DMS114 treated with DMSO at 0.1 percent for 48 hours (cell line): Measurements from ENCODE around the gene MEI4.
"Not testable (repeated sequence)": the region's sequence is repeated elsewhere in the genome, so short reads cannot be mapped to it uniquely, and the experiment has no call there.

ENCODE experiments used
- DNase-seq: peaks from one replicate; lab custom pipeline; 2025; ENCODE audit not compliant: unreplicated experiment; lab: John Stamatoyannopoulos, UW

The MEI4 gene

GRCh38 chr6:77678048-77678447 lies 25.2 kb downstream of the MEI4 start:
- no peak for DNase-seq

DNA sequence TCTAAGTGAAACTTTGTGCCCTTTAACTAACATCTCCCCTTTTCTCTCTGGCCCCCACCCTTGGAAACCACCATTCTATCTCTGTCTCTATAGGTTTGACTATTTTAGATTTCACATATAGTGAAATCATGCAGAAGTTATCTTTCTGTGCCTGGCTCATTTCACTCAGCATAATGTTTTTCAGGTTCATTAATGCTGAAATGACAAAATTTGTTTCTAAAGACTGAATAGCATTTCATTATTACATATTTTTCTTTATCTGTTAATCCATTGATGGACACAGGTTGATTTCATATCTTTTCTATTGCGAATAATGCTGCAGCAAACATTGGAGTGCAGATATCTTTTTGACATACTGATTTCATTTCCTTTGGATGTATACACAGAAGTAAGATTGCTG lies 30.7 kb downstream of the MEI4 start:
- no peak for DNase-seq

DNA sequence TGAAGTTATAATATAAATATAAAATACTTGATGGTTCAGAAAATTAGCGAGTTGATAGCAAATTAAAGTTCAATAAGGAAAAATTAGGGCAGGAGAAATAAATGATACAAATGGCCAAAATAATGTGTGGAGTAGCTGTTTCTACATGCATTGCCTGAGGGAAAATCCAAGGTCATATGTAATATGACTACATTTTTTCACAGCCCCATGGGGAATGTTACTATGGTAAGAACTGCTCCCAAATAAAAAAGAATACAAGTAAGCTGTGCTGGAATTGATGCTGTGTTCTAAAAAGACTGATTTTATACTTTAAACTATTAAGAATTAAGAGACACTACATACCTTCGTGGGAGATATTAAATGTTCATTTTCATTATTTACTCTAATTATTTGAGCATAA lies 34.1 kb downstream of the MEI4 start:
- no peak for DNase-seq

DNA sequence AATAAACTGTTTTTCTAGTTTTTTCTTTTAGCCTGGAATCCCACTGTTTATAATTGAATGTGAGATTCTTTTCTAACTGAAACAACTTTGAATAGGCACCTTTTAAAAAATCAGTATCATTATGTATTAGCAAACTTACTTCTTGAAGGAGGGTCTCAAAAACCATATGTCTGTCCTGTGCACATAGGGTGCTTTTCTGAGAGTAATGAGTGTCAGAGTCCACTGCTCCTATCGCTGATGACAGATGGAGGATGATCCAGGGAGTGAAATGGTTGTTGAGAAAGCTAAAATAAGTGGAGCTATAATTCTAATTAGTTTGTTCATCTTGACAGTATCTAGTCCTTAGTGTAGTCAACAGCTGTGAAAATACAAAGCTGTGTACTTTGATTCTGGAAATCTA lies 35.8 kb downstream of the MEI4 start:
- no peak for DNase-seq

GRCh38 chr6:77700095-77700494 lies 47.3 kb downstream of the MEI4 start:
- not testable (repeated sequence) for DNase-seq

DNA sequence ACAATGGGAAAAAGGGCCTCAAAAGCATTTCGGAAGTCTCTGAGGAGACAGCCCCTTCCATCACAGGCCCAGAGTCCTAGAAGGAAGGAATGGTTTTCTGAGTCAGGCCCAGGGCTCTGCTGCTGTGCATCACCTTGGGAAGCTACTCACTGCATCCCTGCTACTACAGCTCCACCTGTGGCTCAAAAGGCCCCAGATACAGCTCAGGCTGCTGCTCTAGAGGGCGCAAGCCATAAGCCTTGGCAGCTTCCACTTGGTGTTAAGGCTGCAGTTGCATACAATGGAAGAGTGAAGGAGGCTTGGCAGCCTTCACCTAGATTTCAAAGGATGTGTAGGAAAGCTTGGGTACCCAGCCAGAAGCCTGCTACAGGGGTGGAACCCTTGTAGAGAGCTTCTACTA lies 54.8 kb downstream of the MEI4 start:
- no peak for DNase-seq

- no peak for DNase-seq
Observed at GRCh38 chr6:77715588-77715987, 62.7 kb downstream of the MEI4 start.

GRCh38 chr6:77716311-77716710 lies 63.5 kb downstream of the MEI4 start:
- DNase-seq = no peak

GRCh38 chr6:77736010-77736409 lies 83.2 kb downstream of the MEI4 start:
- DNase-seq = not testable (repeated sequence)

DNA sequence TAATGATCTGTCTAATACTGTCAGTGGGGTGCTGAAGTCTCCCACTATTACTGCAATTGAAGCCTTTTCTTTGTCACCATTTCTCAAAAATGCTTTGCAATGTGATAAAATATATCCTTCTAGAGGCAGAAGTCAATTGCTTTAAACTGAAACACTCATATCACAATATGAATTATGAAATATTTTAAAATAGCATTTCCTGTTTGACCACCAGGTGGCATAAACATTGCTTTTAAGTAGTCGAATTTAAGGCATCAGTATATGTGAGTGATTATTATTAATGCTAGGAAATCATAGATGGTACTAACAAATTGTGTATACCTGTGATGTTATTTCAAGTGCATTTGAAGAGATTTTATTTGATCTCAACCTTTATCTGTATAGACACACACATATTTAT lies 87.5 kb downstream of the MEI4 start:
- no peak for DNase-seq

DNA sequence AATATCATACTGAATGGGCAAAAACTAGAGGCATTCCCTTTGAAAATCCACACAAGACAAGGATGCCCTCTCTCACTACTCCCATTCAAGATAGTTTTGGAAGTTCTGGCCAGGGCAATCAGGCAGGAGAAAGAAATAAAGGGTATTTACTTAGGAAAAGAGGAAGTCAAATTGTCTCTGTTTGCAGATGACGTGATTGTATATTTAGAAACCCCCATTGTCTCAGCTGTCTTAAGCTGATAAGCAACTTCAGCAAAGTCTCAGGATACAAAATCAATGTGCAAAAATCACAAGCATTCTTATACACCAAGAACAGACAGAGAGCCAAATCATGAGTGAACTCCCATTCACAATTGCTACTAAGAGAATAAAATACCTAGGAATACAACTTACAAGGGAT lies 99.3 kb downstream of the MEI4 start:
- not testable (repeated sequence) for DNase-seq

DNA sequence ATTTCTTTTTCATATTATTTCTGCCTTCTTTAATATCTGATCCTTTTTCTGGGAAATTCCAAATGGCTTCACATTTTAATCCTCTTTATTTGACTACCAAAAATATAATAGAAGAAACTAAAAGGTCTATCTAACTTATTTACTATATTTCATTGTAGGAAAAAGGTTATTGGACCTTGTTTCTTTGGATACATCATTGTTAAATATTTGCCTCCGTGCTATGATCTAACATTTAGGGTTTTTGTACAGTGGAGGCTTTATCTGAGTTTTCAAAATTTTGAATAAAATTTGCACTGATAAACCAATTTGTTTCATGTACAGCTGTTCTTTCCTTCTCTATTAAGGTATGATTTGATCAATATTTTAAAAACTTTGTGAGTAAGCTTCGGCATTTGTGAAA lies 109.5 kb downstream of the MEI4 start:
- no peak for DNase-seq

- DNase-seq = no peak
Observed at GRCh38 chr6:77763124-77763523, 110.3 kb downstream of the MEI4 start.

DNA sequence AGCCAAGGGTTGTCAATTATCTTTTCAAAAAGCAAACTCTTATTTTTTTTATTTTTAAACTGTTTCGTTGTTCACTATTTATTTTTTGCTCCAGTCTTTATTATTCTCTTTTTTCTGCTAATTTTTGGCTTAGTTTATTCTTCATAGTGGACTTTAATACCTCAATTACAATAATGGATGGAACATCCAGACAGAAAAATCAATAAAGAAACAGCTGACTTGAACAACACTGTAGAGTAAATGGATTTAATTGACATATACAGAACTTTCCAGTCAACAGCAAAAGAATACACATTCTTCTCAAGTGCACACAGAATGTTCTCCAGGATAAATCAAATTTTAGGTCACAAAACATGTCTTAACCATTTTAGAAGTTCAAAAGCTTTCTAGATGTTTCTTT lies 111.5 kb downstream of the MEI4 start:
- no peak for DNase-seq

DNA sequence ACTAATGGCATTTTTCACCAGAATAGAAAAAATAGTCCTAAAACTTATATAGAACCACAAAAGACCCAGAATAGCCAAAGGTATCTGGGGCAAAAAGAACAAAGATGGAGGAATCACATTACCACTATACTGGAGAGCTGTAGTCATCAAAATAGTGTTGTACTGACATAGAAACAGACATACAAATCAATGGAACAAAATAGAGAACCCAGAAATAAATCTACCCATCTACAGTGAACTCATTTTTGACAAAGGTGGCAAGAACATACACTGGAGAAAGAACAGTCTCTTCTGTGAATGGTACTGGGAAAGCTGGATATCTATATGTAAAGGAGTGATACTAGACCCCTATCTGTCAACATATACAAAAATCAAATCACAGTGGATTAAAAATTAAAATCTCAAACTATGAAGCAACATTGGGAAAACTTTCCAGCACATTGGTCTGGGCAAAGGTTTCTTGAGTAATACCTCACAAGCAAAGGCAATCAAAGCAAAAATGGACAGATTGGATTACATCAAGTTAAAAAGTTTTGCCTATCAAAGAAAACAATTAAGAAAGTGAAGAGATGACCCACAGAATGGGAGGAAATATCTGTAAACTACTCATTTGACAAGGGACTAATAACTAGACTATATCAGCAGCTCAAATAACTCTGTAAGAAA lies 120.5 kb downstream of the MEI4 start:
- no peak for DNase-seq

GRCh38 chr6:77774457-77774856 lies 121.6 kb downstream of the MEI4 start:
- DNase-seq = no peak

DNA sequence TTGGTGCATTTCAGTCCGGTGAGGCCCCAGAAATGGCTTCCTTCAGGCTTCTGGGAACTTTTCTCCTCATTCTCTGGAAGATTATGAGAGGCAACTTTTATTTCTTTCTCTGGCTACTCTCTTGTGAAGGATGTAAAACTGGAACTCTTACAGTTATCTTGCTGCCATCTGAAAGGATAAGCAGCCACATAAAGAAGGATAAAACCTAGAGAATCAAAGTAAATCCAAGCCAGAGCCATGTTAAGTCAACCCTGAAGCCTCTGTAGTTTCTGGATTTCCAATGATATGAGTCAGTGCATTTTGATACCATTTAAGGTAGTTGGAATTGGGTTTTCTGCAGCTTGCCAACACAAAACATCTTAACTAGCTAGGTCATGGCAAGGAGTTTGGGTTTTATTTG lies 123.6 kb downstream of the MEI4 start:
- no peak for DNase-seq

DNA sequence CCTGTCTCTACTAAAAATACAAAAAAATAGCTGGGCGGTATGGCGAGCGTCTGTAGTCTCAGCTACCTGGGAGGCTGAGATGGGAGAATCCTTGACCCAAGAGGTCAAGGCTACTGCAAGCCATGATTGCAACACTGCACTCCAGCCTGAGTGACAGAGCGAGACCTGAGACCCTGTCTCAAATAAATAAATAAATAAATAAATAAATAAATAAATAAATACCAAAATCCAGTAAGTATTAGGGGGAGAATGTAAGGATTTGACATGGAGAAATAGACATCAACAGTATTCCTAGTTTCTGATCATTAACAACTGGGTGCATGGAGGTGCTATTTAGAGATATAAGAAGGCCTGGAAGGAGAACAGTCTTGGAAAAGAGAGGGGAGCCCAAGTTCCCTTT lies 125.7 kb downstream of the MEI4 start:
- no peak for DNase-seq

- no peak for DNase-seq
Observed at GRCh38 chr6:77786935-77787629, 134.2 kb downstream of the MEI4 start.

DNA sequence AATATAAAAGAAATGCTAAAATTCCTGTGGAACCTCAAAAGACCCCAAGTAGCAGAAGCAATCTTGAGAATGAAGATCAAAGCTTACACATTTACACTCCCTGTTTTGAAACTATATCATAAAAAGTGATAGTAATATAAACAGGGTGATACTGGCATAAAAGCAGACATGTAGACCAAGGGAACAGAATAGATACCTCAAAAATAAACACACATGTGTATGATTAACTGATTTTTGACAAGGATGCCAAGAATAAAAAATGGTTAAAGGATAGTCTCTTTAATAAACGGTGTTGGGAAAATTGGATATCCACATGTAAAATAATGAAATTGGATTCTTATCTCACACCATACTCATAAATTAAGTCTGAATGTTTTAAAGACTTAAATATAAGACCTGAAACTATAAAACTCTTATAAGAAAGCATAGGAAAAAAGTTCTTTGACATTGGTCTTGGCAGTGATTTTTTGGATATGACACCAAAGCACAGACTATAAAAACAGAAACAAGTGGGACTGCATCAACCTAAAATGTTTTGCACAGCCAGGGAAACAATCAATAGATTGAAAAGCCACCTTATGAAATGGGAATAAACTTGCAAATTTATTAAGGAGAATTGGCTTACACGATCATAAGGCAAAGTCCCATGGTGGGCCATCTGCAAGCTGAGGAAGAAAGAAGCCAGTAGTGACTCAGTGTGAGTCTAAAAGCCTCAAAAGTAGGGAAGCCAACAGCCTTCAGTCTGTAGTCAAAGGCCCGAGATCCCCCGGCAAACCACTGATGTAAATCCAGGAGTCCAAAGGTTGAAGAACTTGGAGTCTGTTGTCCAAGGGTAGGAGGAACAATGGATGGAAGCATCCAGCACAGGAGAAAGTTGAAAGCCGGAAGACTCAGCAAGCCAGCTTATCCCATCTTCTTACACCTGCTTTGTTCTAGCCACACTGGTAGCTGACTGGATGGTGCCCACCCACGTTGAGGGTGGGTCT lies 144.3 kb downstream of the MEI4 start:
- DNase-seq = no peak

DNA sequence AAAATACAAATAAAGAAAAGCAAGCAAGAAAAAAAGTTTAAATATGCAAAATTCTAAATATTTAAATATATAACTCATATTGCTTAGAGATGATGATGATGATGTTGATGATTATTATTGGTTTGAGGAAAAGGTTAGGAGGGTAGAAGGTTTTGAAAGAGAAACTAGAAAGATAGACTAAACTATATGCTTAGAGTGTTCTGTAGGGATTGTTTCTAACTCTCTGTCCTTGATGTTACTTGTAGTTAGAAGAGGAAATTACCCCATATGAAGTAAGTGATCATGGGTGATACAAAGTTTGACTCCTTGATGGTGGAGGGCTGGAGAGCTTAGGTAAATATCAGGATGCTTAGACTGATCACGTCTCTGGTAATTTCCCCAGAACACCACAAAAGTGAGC lies 159.5 kb downstream of the MEI4 start:
- DNase-seq = no peak

DNA sequence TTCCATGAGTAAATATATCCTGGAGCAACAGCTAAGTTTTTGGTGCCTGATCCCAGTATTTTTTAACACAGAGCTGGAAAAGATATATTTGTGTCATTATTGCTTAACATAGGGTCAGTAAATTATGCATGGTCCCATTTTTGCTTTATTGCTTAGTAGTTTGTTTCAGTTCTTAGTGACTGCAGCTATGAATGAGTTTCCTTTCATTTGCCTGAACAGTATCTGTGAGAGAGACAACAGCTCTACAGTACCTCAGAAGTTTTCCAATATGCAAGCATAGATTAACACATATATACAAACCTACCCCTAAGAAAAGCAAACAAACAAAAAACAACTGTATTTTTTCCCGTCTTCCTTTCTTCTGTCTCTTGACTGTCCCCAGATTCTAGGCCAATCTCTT lies 160.3 kb downstream of the MEI4 start:
- DNase-seq = no peak
